Astrocyte of the spinal cord (primary cell): ENCODE results near the gene CELA2B.
"Not testable (repeated sequence)": the region's sequence is repeated elsewhere in the genome, so short reads cannot be mapped to it uniquely, and the experiment has no call there.

Source experiments
- DNase-seq: peaks from one replicate; pipeline ENCODE4 v3.0.0; 2011; ENCODE audit warnings: low read depth, low spot score
- H3K4me3 ChIP-seq: 2 replicates; pipeline ENCODE4 v1.5.1; 2011; ENCODE audit warnings: low read depth, mild to moderate bottlenecking, low read length, moderate library complexity
- CTCF ChIP-seq: IDR thresholded peaks from 2 replicates; pipeline ENCODE4 v1.5.1; 2012; ENCODE audit warnings: low read depth, mild to moderate bottlenecking, low read length, inconsistent platforms
- in situ Hi-C: cut with HindIII; loops from 2 replicates; pipeline ENCODE4 v1.10.0; 2017; ENCODE audit warnings: low sequenced_read_pairs

The CELA2B gene

GRCh38 chr1:15430787-15431570, 44.9 kb upstream of the CELA2B start:
- H3K4me3 ChIP-seq = no peak overlapping the region
- peak; percentile 97 for TF ChIP-seq CTCF
- in situ Hi-C loops = loop anchor here (25.0 kb wide), 1 partner anchor 294 kb away; no protein-coding TSS in a partner anchor
- no peak for DNase-seq

- in situ Hi-C loops = loop anchor here (25.0 kb wide), 1 partner anchor 294 kb away; no protein-coding TSS in a partner anchor
- TF ChIP-seq CTCF = no peak
- DNase-seq = no peak
- no peak overlapping the region for H3K4me3 ChIP-seq
These were observed 44.3 kb upstream of the CELA2B start for GRCh38 chr1:15431571-15431948.

GRCh38 chr1:15432324-15432723, 43.6 kb upstream of the CELA2B start:
- in situ Hi-C loops = loop anchor here (25.0 kb wide), 1 partner anchor 295 kb away; no protein-coding TSS in a partner anchor
- TF ChIP-seq CTCF = no peak
- H3K4me3 ChIP-seq = no peak overlapping the region
- no peak for DNase-seq

GRCh38 chr1:15433471-15433870, 42.4 kb upstream of the CELA2B start:
- TF ChIP-seq CTCF = no peak
- in situ Hi-C loops = loop anchor here (25.0 kb wide), 1 partner anchor 296 kb away; no protein-coding TSS in a partner anchor
- no peak overlapping the region for H3K4me3 ChIP-seq
- DNase-seq = no peak

- not testable (repeated sequence) for DNase-seq, H3K4me3 ChIP-seq
- in situ Hi-C loops = loop anchor here (25.0 kb wide), 1 partner anchor 297 kb away; no protein-coding TSS in a partner anchor
These were observed 41.2 kb upstream of the CELA2B start for GRCh38 chr1:15434739-15435138.

- in situ Hi-C loops = loop anchor here (25.0 kb wide), 1 partner anchor 298 kb away; no protein-coding TSS in a partner anchor
- no peak for DNase-seq
- H3K4me3 ChIP-seq = no peak overlapping the region
- no peak for TF ChIP-seq CTCF
These were observed 40.4 kb upstream of the CELA2B start for GRCh38 chr1:15435239-15436077.
